HEK293 (cell line): Measurements from ENCODE around the gene NIT2.
A peak's percentile ranks its signal among the peaks of the same experiment; 100 is the strongest.

Source experiments
- TCF7L2 ChIP-seq: IDR thresholded peaks from 2 replicates; pipeline ENCODE4 v1.6.1; 2011; ENCODE audit warnings: low read depth, mild to moderate bottlenecking, inconsistent platforms, low read length, moderate library complexity, borderline replicate concordance
- ZBTB1 ChIP-seq: fragments of 450-650 bp; formaldehyde crosslinking; IDR thresholded peaks from 2 replicates; pipeline ENCODE4 v1.5.1; 2016; ENCODE audit warnings: missing biosample characterization, missing genetic modification characterization
- ZNF202 ChIP-seq: fragments of 450-650 bp; formaldehyde crosslinking; IDR thresholded peaks from 2 replicates; pipeline ENCODE4 v1.5.1; 2016; ENCODE audit warnings: missing biosample characterization, missing genetic modification characterization, borderline replicate concordance
- ZNF302 ChIP-seq: fragments of 450-650 bp; formaldehyde crosslinking; IDR thresholded peaks from 2 replicates; pipeline ENCODE4 v1.5.1; 2016; ENCODE audit warnings: missing biosample characterization, missing genetic modification characterization, low read depth
- TF ChIP-seq, protein P1 (sequence below): fragments of 450-650 bp; formaldehyde crosslinking; IDR thresholded peaks from 2 replicates; pipeline ENCODE4 v1.5.1; 2016; ENCODE audit warnings: missing biosample characterization, missing genetic modification characterization, borderline replicate concordance
- TF ChIP-seq, protein P2 (sequence below): fragments of 450-650 bp; formaldehyde crosslinking; IDR thresholded peaks from 2 replicates; pipeline ENCODE4 v1.5.1; 2016; ENCODE audit warnings: missing biosample characterization, missing genetic modification characterization, low read depth
- TF ChIP-seq, protein P3 (sequence below): IDR thresholded peaks from 2 replicates; pipeline ENCODE4 v1.6.1; 2011; ENCODE audit warnings: mild to moderate bottlenecking, low read depth, low read length, borderline replicate concordance
- TF ChIP-seq, protein P4 (sequence below): fragments of 450-650 bp; formaldehyde crosslinking; IDR thresholded peaks from 2 replicates; pipeline ENCODE4 v1.5.1; 2016; ENCODE audit warnings: missing biosample characterization, missing genetic modification characterization
- TF ChIP-seq, protein P5 (sequence below): sonication (generic); formaldehyde crosslinking; IDR thresholded peaks from 2 replicates; pipeline ENCODE4 v1.8.1; 2022; ENCODE audit warnings: mild to moderate bottlenecking, moderate library complexity, missing genetic modification reagents

DNA sequence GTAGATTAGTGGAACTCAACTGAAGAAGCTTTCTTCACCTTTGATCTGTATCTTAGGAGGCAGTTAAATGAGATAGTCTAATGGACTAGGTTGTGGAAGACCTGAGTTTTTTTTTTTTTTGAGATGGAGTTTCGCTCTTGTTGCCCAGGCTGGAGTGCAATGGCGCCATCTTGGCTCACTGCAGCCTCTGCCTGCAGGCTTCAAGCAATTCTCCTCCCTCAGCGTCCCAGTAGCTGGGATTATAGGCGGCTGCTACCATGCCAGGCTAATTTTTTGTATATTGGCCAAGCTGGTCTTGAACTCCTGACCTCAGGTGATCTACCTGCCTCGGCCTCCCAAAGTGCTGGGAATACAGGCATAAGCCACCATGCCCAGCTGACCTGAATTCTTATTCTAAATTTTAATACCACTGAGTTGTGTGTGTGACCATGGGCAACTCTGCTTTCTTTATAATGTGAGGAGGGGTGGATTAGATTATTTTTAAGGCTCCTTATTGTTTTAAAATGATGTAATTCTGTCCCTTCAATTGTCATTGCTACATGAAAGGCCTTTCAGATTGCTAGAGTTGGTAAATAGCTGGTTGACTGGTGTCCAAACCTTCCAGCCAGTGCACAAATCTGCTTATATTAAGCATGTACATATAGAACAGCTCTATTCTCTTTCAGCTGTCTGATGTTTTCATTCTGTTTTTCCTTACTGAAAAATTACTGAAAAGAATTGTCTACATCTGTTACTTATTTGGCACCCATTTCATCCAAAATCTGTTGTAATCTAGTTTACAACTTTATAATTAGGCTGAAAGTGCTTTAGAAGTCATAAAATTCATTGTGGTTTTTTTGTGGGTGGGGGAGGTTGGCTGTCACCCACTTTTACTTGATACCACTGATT, 69.0 kb downstream of the NIT2 start:
- TF ChIP-seq ZNF302 (no peak), TCF7L2 (no peak), ZBTB1 (tag by site-specific recombination) (no peak), ZNF202 (tag by site-specific recombination) (no peak)
- TF ChIP-seq, protein P1, sequence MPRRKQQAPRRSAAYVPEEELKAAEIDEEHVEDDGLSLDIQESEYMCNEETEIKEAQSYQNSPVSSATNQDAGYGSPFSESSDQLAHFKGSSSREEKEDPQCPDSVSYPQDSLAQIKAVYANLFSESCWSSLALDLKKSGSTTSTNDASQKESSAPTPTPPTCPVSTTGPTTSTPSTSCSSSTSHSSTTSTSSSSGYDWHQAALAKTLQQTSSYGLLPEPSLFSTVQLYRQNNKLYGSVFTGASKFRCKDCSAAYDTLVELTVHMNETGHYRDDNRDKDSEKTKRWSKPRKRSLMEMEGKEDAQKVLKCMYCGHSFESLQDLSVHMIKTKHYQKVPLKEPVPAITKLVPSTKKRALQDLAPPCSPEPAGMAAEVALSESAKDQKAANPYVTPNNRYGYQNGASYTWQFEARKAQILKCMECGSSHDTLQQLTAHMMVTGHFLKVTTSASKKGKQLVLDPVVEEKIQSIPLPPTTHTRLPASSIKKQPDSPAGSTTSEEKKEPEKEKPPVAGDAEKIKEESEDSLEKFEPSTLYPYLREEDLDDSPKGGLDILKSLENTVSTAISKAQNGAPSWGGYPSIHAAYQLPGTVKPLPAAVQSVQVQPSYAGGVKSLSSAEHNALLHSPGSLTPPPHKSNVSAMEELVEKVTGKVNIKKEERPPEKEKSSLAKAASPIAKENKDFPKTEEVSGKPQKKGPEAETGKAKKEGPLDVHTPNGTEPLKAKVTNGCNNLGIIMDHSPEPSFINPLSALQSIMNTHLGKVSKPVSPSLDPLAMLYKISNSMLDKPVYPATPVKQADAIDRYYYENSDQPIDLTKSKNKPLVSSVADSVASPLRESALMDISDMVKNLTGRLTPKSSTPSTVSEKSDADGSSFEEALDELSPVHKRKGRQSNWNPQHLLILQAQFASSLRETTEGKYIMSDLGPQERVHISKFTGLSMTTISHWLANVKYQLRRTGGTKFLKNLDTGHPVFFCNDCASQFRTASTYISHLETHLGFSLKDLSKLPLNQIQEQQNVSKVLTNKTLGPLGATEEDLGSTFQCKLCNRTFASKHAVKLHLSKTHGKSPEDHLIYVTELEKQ (tag by site-specific recombination) = no peak
- TF ChIP-seq, protein P2, sequence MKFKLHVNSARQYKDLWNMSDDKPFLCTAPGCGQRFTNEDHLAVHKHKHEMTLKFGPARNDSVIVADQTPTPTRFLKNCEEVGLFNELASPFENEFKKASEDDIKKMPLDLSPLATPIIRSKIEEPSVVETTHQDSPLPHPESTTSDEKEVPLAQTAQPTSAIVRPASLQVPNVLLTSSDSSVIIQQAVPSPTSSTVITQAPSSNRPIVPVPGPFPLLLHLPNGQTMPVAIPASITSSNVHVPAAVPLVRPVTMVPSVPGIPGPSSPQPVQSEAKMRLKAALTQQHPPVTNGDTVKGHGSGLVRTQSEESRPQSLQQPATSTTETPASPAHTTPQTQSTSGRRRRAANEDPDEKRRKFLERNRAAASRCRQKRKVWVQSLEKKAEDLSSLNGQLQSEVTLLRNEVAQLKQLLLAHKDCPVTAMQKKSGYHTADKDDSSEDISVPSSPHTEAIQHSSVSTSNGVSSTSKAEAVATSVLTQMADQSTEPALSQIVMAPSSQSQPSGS (tag by site-specific recombination) = no peak
- TF ChIP-seq, protein P3, sequence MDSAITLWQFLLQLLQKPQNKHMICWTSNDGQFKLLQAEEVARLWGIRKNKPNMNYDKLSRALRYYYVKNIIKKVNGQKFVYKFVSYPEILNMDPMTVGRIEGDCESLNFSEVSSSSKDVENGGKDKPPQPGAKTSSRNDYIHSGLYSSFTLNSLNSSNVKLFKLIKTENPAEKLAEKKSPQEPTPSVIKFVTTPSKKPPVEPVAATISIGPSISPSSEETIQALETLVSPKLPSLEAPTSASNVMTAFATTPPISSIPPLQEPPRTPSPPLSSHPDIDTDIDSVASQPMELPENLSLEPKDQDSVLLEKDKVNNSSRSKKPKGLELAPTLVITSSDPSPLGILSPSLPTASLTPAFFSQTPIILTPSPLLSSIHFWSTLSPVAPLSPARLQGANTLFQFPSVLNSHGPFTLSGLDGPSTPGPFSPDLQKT = no peak
- TF ChIP-seq, protein P4, sequence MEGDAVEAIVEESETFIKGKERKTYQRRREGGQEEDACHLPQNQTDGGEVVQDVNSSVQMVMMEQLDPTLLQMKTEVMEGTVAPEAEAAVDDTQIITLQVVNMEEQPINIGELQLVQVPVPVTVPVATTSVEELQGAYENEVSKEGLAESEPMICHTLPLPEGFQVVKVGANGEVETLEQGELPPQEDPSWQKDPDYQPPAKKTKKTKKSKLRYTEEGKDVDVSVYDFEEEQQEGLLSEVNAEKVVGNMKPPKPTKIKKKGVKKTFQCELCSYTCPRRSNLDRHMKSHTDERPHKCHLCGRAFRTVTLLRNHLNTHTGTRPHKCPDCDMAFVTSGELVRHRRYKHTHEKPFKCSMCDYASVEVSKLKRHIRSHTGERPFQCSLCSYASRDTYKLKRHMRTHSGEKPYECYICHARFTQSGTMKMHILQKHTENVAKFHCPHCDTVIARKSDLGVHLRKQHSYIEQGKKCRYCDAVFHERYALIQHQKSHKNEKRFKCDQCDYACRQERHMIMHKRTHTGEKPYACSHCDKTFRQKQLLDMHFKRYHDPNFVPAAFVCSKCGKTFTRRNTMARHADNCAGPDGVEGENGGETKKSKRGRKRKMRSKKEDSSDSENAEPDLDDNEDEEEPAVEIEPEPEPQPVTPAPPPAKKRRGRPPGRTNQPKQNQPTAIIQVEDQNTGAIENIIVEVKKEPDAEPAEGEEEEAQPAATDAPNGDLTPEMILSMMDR (tag by site-specific recombination) = peak; percentile 56; the same call in 1 of the 2 replicates
- TF ChIP-seq, protein P5, sequence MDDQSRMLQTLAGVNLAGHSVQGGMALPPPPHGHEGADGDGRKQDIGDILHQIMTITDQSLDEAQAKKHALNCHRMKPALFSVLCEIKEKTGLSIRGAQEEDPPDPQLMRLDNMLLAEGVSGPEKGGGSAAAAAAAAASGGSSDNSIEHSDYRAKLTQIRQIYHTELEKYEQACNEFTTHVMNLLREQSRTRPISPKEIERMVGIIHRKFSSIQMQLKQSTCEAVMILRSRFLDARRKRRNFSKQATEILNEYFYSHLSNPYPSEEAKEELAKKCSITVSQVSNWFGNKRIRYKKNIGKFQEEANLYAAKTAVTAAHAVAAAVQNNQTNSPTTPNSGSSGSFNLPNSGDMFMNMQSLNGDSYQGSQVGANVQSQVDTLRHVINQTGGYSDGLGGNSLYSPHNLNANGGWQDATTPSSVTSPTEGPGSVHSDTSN (CRISPR knock-in tag) = no peak
